Natural killer cell (primary cell): ENCODE measurements around the gene CACNB4. TPM values are rescaled to one million over a fixed set of nuclear protein-coding genes. Genes with fewer than 3 reads are reported as not detected.
A peak's percentile ranks its signal among the peaks of the same experiment; 100 is the strongest.

Experiments used
- ATAC-seq, 3 donors: fragments of 150-1000 bp in 2 of 3; fragments of 200-7000 bp in 1 of 3; cut with Tn5 transposase; 1 replicate in 1 of 3; 2 replicates in 2 of 3; pipeline ENCODE4 v1.10.0; 2021; ENCODE audit warnings: mild to moderate bottlenecking in 2 of 3, moderate library complexity in 2 of 3
- DNase-seq, 2 donors: peaks; one replicate each; pipeline versions ENCODE4 v3.0.0 to v3.0.0-alpha.2; 2013 to 2021; ENCODE audit warnings: mixed read lengths in 1 of 2
- H3K27ac ChIP-seq: one replicate; pipeline ENCODE4 v1.5.1; 2013; ENCODE audit warnings: mild to moderate bottlenecking, low read length
- H3K27me3 ChIP-seq: one replicate; pipeline ENCODE4 v1.6.1; 2013; ENCODE audit warnings: low read length; ENCODE audit not compliant: control insufficient read depth, insufficient read depth
- H3K36me3 ChIP-seq: one replicate; pipeline ENCODE4 v1.6.1; 2013; ENCODE audit warnings: low read length; ENCODE audit not compliant: control insufficient read depth, insufficient read depth
- H3K4me1 ChIP-seq: one replicate; pipeline ENCODE4 v1.6.1; 2013; ENCODE audit warnings: low read length; ENCODE audit not compliant: control insufficient read depth, insufficient read depth
- H3K4me3 ChIP-seq: one replicate; pipeline ENCODE4 v1.5.1; 2013; ENCODE audit warnings: low read length
- H3K9me3 ChIP-seq: one replicate; pipeline ENCODE4 v1.6.1; 2013; ENCODE audit warnings: low read length; ENCODE audit not compliant: control insufficient read depth, insufficient read depth
- H3K27ac Mint-ChIP-seq, 2 donors: one replicate each; pipeline ENCODE4 v1.8.0; 2022; ENCODE audit warnings: mild to moderate bottlenecking in 2 of 2, mixed read lengths in 2 of 2, moderate library complexity in 1 of 2
- H3K27me3 Mint-ChIP-seq, 2 donors: one replicate each; pipeline ENCODE4 v1.8.0; 2022; ENCODE audit warnings: low read depth in 2 of 2, mixed read lengths in 2 of 2
- H3K36me3 Mint-ChIP-seq: one replicate; pipeline ENCODE4 v1.8.0; 2022; ENCODE audit warnings: mixed read lengths
- H3K4me1 Mint-ChIP-seq, 2 donors: one replicate each; pipeline ENCODE4 v1.8.0; 2022; ENCODE audit warnings: mixed read lengths in 2 of 2
- H3K4me3 Mint-ChIP-seq: one replicate; pipeline ENCODE4 v1.8.0; 2022; ENCODE audit warnings: mild to moderate bottlenecking, moderate library complexity, mixed read lengths
- H3K9me3 Mint-ChIP-seq, 2 donors: one replicate each; pipeline ENCODE4 v1.8.0; 2022; ENCODE audit warnings: mixed read lengths in 2 of 2
- CTCF ChIP-seq: fragments of 200-600 bp; IDR thresholded peaks from one replicate; pipeline ENCODE4 v1.8.0; 2022; ENCODE audit warnings: antibody characterized with exemption
- WGBS: methylation state at CpG from one replicate; pipeline ENCODE4 v1.1.7; 2013; ENCODE audit warnings: missing lambda C conversion rate; ENCODE audit not compliant: insufficient coverage; 5-methylcytosine and 5-hydroxymethylcytosine counted together
- intact Hi-C: fragments of 100-400 bp; cut with micrococcal nuclease; formaldehyde crosslinking; loops from one replicate; pipeline ENCODE4 v1.14.2; 2022
- total RNA-seq, 4 donors: library from RNA; stranded (reverse); fragments of 120-200 nt in 1 of 4; gene quantifications; one replicate each; pipeline versions ENCODE4 v1.2.3 to v1.2.4, GENCODE V29; 2013 to 2022

CACNB4 gene
- total RNA-seq, 3 donors from 2014 or later (not counting 1 experiment from before 2014, with no cell fraction given): 0.56 to 0.93 (median 0.73) TPM

GRCh38 chr2:151789055-151789834, 309.6 kb downstream of the CACNB4 start:
- peaks cover 10% of the 10 kb centered on the region for H3K36me3 Mint-ChIP-seq
- peaks cover 0 to 4% of the 10 kb centered on the region in 2 donors for H3K9me3 Mint-ChIP-seq
- no peak for TF ChIP-seq CTCF
- H3K4me3 Mint-ChIP-seq: no peak overlapping the region
- H3K4me1 ChIP-seq: no peaks in the 10 kb centered on the region
- intact Hi-C loops: no loop called here
- 99% methylated on average over 4 of the region's 4 CpGs for WGBS
- H3K9me3 ChIP-seq: no peaks in the 10 kb centered on the region
- ATAC-seq (no peak), DNase-seq (no peak)
- peaks cover 21% of the 10 kb centered on the region for H3K36me3 ChIP-seq
- H3K27me3 Mint-ChIP-seq: no peaks in the 10 kb centered on the region
- no peak overlapping the region for H3K27ac Mint-ChIP-seq
- peaks cover 8 to 33% of the 10 kb centered on the region in 2 donors for H3K4me1 Mint-ChIP-seq
- no peaks in the 10 kb centered on the region for H3K27me3 ChIP-seq
- no peak overlapping the region for H3K4me3 ChIP-seq
- no peak overlapping the region for H3K27ac ChIP-seq

- Mint-ChIP-seq H3K27ac (no peak overlapping the region), H3K4me3 (no peak overlapping the region), H3K9me3 (peaks cover 0 to under 1% of the 10 kb centered on the region in 2 donors), H3K27me3 (no peaks in the 10 kb centered on the region), H3K4me1 (peaks cover 8 to 32% of the 10 kb centered on the region in 2 donors), H3K36me3 (peaks cover 10% of the 10 kb centered on the region)
- 57% methylated on average over 1 of the region's 1 CpG for WGBS
- TF ChIP-seq CTCF: no peak
- H3K9me3 ChIP-seq: no peaks in the 10 kb centered on the region
- DNase-seq: no peak
- no peak overlapping the region for H3K27ac ChIP-seq
- H3K4me1 ChIP-seq: no peaks in the 10 kb centered on the region
- peaks cover 22% of the 10 kb centered on the region for H3K36me3 ChIP-seq
- no peaks in the 10 kb centered on the region for H3K27me3 ChIP-seq
- intact Hi-C loops: no loop called here
- no peak for ATAC-seq
- H3K4me3 ChIP-seq: no peak overlapping the region
Observed at GRCh38 chr2:151786483-151786882, 312.4 kb downstream of the CACNB4 start.

GRCh38 chr2:151786077-151786476, 312.8 kb downstream of the CACNB4 start:
- intact Hi-C loops: no loop called here
- peaks cover 6 to 30% of the 10 kb centered on the region in 2 donors for H3K4me1 Mint-ChIP-seq
- TF ChIP-seq CTCF: no peak
- no peaks in the 10 kb centered on the region for H3K9me3 Mint-ChIP-seq
- no peaks in the 10 kb centered on the region for H3K4me1 ChIP-seq
- no peaks in the 10 kb centered on the region for H3K27me3 ChIP-seq
- no peaks in the 10 kb centered on the region for H3K27me3 Mint-ChIP-seq
- no peaks in the 10 kb centered on the region for H3K9me3 ChIP-seq
- ATAC-seq (no peak), DNase-seq (no peak)
- no peak overlapping the region for H3K27ac Mint-ChIP-seq
- no peak overlapping the region for H3K4me3 Mint-ChIP-seq
- WGBS: 98% methylated on average over 5 of the region's 5 CpGs
- H3K27ac ChIP-seq: peak overlapping the region; percentile 21
- H3K36me3 ChIP-seq: peaks cover 22% of the 10 kb centered on the region
- H3K36me3 Mint-ChIP-seq: peaks cover 10% of the 10 kb centered on the region
- H3K4me3 ChIP-seq: no peak overlapping the region

GRCh38 chr2:151783133-151783520, 315.7 kb downstream of the CACNB4 start:
- H3K27me3 ChIP-seq: no peaks in the 10 kb centered on the region
- no peak overlapping the region for H3K27ac ChIP-seq
- H3K4me3 Mint-ChIP-seq: no peak overlapping the region
- ATAC-seq (no peak), DNase-seq (no peak)
- H3K4me3 ChIP-seq: no peak overlapping the region
- no peaks in the 10 kb centered on the region for H3K27me3 Mint-ChIP-seq
- H3K4me1 ChIP-seq: no peaks in the 10 kb centered on the region
- no peaks in the 10 kb centered on the region for H3K9me3 ChIP-seq
- H3K9me3 Mint-ChIP-seq: no peaks in the 10 kb centered on the region
- no peak for TF ChIP-seq CTCF
- 100% methylated on average over 1 of the region's 2 CpGs for WGBS
- no peak overlapping the region for H3K27ac Mint-ChIP-seq
- intact Hi-C loops: no loop called here
- H3K36me3 ChIP-seq: peaks cover 19% of the 10 kb centered on the region
- peaks cover 7 to 27% of the 10 kb centered on the region in 2 donors for H3K4me1 Mint-ChIP-seq
- H3K36me3 Mint-ChIP-seq: peaks cover 26% of the 10 kb centered on the region
